ENCODE data around the gene FLII. TPM values are rescaled to one million over a fixed set of nuclear protein-coding genes. Genes with fewer than 3 reads are reported as not detected.

Gene FLII
- total RNA-seq, 1 donor from 2014 or later, result 327 TPM

DNA sequence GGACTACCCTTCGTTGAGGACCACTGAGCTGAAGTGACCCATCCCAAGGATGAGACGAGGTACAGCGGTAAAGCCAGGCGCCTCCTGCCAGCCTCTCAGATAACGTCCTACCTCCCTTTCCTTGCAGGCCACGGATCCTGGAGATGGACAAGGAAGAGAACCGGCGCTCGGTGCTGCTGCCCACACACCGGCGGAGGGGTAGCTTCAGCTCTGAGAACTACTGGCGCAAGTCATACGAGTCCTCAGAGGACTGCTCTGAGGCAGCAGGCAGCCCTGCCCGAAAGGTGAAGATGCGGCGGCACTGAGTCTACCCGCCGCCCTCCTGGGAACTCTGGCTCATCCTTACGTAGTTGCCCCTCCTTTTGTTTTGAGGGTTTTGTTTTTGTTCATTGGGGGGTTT lies 50.4 kb downstream of the FLII start:
- H3K9me3 ChIP-seq, result no peaks in the 10 kb centered on the region
- DNase-seq, result no peak
- no peak overlapping the region for H3K4me3 ChIP-seq
- H3K27ac ChIP-seq, result no peak overlapping the region
- ATAC-seq, result no peak
- peaks cover 80% of the 10 kb centered on the region for H3K36me3 ChIP-seq
- no peaks in the 10 kb centered on the region for H3K27me3 ChIP-seq (ENCODE audit: low read depth)
- TF ChIP-seq, protein P1, sequence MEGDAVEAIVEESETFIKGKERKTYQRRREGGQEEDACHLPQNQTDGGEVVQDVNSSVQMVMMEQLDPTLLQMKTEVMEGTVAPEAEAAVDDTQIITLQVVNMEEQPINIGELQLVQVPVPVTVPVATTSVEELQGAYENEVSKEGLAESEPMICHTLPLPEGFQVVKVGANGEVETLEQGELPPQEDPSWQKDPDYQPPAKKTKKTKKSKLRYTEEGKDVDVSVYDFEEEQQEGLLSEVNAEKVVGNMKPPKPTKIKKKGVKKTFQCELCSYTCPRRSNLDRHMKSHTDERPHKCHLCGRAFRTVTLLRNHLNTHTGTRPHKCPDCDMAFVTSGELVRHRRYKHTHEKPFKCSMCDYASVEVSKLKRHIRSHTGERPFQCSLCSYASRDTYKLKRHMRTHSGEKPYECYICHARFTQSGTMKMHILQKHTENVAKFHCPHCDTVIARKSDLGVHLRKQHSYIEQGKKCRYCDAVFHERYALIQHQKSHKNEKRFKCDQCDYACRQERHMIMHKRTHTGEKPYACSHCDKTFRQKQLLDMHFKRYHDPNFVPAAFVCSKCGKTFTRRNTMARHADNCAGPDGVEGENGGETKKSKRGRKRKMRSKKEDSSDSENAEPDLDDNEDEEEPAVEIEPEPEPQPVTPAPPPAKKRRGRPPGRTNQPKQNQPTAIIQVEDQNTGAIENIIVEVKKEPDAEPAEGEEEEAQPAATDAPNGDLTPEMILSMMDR (IDR thresholded peaks at IDR 0.05), result no peak
- no peaks in the 10 kb centered on the region for H3K4me1 ChIP-seq
- intact Hi-C loops (cut with DNase I), result no loop called here

DNA sequence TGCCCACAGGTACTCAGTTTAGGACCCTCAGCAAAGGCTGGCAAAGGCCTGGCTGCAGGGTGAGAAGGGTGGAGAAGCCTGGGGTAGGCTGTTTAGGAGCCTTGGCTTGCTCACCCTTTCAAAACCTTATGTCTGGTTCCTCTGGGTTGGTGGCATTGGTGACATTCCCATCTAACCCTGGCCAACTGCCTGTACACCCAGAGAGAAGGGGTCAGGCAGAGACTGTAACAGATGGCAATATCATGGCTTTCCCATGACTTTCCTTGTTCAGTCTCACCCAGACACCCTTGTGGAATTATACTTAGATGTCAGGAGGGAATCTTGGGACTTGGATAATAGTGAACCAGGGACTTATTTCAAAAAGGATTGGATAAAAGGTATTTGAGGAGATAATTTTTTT lies 51.6 kb downstream of the FLII start:
- intact Hi-C loops (cut with DNase I), result no loop called here
- H3K4me3 ChIP-seq, result no peak overlapping the region
- H3K36me3 ChIP-seq, result peaks cover 83% of the 10 kb centered on the region
- ATAC-seq (no peak), DNase-seq (no peak)
- H3K27ac ChIP-seq, result no peak overlapping the region
- TF ChIP-seq, protein P1 (IDR thresholded peaks at IDR 0.05), result no peak
- H3K4me1 ChIP-seq, result no peaks in the 10 kb centered on the region
- H3K9me3 ChIP-seq, result no peaks in the 10 kb centered on the region
- H3K27me3 ChIP-seq (ENCODE audit: low read depth), result no peaks in the 10 kb centered on the region

DNA sequence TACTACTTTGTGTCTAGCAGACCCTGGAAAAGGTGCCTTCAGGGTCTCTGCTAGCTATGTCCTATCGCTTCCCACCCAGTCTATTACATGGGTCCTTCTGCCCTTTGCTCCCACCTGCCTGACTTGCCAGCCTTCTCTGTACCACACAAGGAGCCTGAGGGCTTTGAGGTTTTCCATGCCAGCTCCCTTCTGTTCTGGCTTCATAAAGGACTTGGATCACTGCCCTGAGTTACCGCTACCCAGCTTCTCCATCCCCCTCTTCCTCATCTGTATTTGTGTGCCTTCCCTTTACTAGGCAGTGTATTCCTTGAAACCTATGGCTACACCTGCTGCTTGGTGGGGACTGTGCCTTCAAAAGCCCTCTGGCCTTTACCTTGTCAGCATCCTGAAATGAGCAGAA lies 52.7 kb downstream of the FLII start:
- no peaks in the 10 kb centered on the region for H3K4me1 ChIP-seq
- peaks cover 87% of the 10 kb centered on the region for H3K36me3 ChIP-seq
- no peak overlapping the region for H3K27ac ChIP-seq
- DNase-seq (no peak), ATAC-seq (no peak)
- intact Hi-C loops (cut with DNase I), result no loop called here
- no peaks in the 10 kb centered on the region for H3K27me3 ChIP-seq (ENCODE audit: low read depth)
- no peak overlapping the region for H3K4me3 ChIP-seq
- H3K9me3 ChIP-seq, result no peaks in the 10 kb centered on the region
- TF ChIP-seq, protein P1 (IDR thresholded peaks at IDR 0.05), result no peak

DNA sequence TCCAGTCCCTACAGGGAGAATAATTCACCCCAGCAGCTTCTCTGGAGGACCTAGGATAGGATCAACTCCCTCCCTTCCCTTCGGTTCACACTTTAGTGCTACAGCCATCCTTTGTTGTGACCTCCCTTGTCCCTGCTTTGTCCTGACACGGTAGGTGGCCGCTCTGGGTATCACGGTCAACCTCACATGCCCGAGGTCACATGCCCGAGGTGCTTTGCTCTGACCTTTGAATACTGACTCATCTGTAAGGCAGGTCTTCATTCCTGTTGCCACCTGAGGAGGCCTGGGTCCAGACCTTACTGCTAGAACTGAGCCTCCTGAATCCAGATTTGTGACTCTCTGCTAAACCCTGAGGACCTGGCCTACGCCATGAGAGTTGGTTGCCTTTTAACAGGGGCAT lies 55.2 kb downstream of the FLII start:
- H3K4me1 ChIP-seq, result peaks cover 19% of the 10 kb centered on the region
- TF ChIP-seq, protein P1 (IDR thresholded peaks at IDR 0.05), result no peak
- no peak for ATAC-seq
- no peaks in the 10 kb centered on the region for H3K9me3 ChIP-seq
- H3K4me3 ChIP-seq, result no peak overlapping the region
- DNase-seq, result no peak
- intact Hi-C loops (cut with DNase I), result no loop called here
- H3K36me3 ChIP-seq, result peaks cover 84% of the 10 kb centered on the region
- H3K27ac ChIP-seq, result no peak overlapping the region
- no peaks in the 10 kb centered on the region for H3K27me3 ChIP-seq (ENCODE audit: low read depth)

DNA sequence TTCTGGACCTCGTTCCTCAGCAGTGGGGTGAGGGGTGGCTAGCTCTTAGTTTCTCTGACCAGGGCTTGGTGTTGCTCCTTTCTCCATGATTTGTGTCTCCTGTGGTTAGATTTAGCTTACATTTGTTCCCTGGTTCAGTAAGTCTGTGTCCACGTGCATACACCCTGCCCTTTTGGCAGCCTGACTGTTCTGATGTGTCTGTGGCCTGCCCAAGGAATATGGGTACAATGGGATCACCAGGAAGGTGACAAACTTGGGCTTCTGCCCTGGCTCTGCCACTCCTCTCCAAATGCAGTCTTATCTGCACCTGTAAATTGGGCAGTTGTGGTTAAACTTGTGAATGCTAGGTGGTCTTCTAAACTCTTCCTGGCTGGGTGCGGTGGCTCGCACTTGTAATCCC lies 57.4 kb downstream of the FLII start:
- TF ChIP-seq, protein P1 (IDR thresholded peaks at IDR 0.05), result no peak

DNA sequence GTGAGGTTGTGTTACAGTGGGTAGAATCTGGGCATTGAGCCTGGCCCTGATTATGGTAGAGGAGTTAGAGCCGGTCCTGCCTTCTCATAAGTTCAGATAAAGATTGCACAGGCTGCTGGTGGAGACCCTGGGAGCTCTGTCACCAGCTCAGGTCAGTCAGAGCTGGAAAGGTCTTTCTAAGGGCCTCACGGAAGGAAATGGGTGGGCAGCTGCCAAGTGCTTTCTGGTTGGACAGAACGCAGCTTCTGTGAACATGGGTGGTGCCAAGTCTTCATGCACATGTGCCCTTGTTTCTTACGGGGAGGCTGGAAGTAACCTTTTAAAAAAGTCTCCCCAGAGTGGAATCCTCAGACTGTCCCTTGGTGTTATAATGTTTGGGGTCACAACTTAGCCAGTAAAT lies 60.0 kb downstream of the FLII start:
- DNase-seq (no peak), ATAC-seq (no peak)
- no peak overlapping the region for H3K27ac ChIP-seq
- peaks cover 78% of the 10 kb centered on the region for H3K36me3 ChIP-seq
- intact Hi-C loops (cut with DNase I), result no loop called here
- TF ChIP-seq, protein P1 (IDR thresholded peaks at IDR 0.05), result no peak
- H3K4me3 ChIP-seq, result no peak overlapping the region
- no peaks in the 10 kb centered on the region for H3K9me3 ChIP-seq
- no peaks in the 10 kb centered on the region for H3K27me3 ChIP-seq (ENCODE audit: low read depth)
- peaks cover 30% of the 10 kb centered on the region for H3K4me1 ChIP-seq

More for the DNA sequence above, 57.4 kb downstream of the FLII start:
- H3K27me3 ChIP-seq (ENCODE audit: low read depth), result no peaks in the 10 kb centered on the region
- H3K36me3 ChIP-seq, result peaks cover 84% of the 10 kb centered on the region
- H3K4me1 ChIP-seq, result peaks cover 30% of the 10 kb centered on the region
- no peak for ATAC-seq
- H3K27ac ChIP-seq, result no peak overlapping the region
- intact Hi-C loops (cut with DNase I), result no loop called here
- no peak for DNase-seq
- H3K4me3 ChIP-seq, result no peak overlapping the region
- no peaks in the 10 kb centered on the region for H3K9me3 ChIP-seq
